ENCODE data around the gene CUX1. TPM values are rescaled to one million over a fixed set of nuclear protein-coding genes. Genes with fewer than 3 reads are reported as not detected.

The CUX1 gene
- total and polyA plus RNA-seq, 10 of the 15 experiments (the other 5 are each of a cell fraction or from before 2014, with no cell fraction given), result 6.1 to 48.6 (median 25.9) TPM

- no peak overlapping the region for H2AFZ ChIP-seq (ENCODE audit: control insufficient read depth, low read depth, low read length)
- ATAC-seq (no peak), FAIRE-seq (no peak), DNase-seq (ENCODE audit: low read depth, low spot score) (no peak)
- intact Hi-C loops (cut with micrococcal nuclease; ENCODE audit: unreplicated experiment) (no loop called here), in situ Hi-C loops (cut with MboI) (no loop called here)
- H3K9me3 ChIP-seq (replicated peaks; ENCODE audit: control insufficient read depth, insufficient read depth, low read length), result no peaks in the 10 kb centered on the region
- H4K20me1 ChIP-seq (ENCODE audit: control insufficient read depth, insufficient read depth), result no peaks in the 10 kb centered on the region; the same call in 1 of the 2 replicates
- peaks cover 2% of the 10 kb centered on the region; the same call in 1 of the 2 replicates for H3K79me2 ChIP-seq (ENCODE audit: control insufficient read depth, insufficient read depth, low read length)
- 93% methylated on average over 11 of the region's 11 CpGs for WGBS (ENCODE audit: insufficient coverage, insufficient replicate concordance, low lambda C conversion rate, missing lambda C conversion rate)
- BruUV-seq (replicated peaks), result no TSS peak
- H3K4me3 ChIP-seq, result no peak overlapping the region
- TF ChIP-seq ZNF24 (IDR thresholded peaks at IDR 0.05), result no peak
- TF ChIP-seq PAX8 (IDR thresholded peaks at IDR 0.05), result no peak
- TF ChIP-seq IKZF2 (IDR thresholded peaks at IDR 0.05), result no peak
- TF ChIP-seq RCOR1 (conservative IDR thresholded peaks at IDR 0.05; ENCODE audit: low read depth, low read length), result no peak
- TF ChIP-seq DPF2 (IDR thresholded peaks at IDR 0.05), result no peak
- no peak for TF ChIP-seq MEF2A (IDR thresholded peaks at IDR 0.05; ENCODE audit: insufficient read depth, low read depth, low read length)
- TF ChIP-seq ZNF592 (IDR thresholded peaks at IDR 0.05), result no peak
- TF ChIP-seq SMAD1 (IDR thresholded peaks at IDR 0.05; ENCODE audit: low read depth, partially characterized antibody), result no peak
- TF ChIP-seq IKZF1 (conservative IDR thresholded peaks at IDR 0.05), result no peak
- no peak for TF ChIP-seq MLLT1 (IDR thresholded peaks at IDR 0.05)
- no peak for TF ChIP-seq ZZZ3 (IDR thresholded peaks at IDR 0.05; ENCODE audit: control insufficient read depth, insufficient read length, low read depth)
- no peak for TF ChIP-seq KLF5 (IDR thresholded peaks at IDR 0.05; ENCODE audit: partially characterized antibody)
- TF ChIP-seq RELB (IDR thresholded peaks at IDR 0.05; ENCODE audit: low read depth), result no peak
- TF ChIP-seq CBFB (IDR thresholded peaks at IDR 0.05; ENCODE audit: low read depth), result no peak
- TF ChIP-seq LARP7 (IDR thresholded peaks at IDR 0.05), result no peak
- TF ChIP-seq NFXL1 (IDR thresholded peaks at IDR 0.05; ENCODE audit: borderline replicate concordance), result no peak
- TF ChIP-seq NKRF (conservative IDR thresholded peaks at IDR 0.05), result no peak
- no peak for TF ChIP-seq TAF1 (IDR thresholded peaks at IDR 0.05; ENCODE audit: borderline replicate concordance, low read depth, low read length)
- no peak overlapping the region for H3K27ac ChIP-seq (ENCODE audit: control insufficient read depth, insufficient read depth)
- H3K36me3 ChIP-seq (ENCODE audit: control insufficient read depth in 2 of 2, insufficient read depth in 2 of 2, low read length in 1 of 2), result peaks cover 4 to 9% of the 10 kb centered on the region in 2 experiments; a peak in 3 of 4 replicates
- RAD21 ChIA-PET (ENCODE audit: unreplicated experiment), result no interaction called here
- no peaks in the 10 kb centered on the region for H3K4me1 ChIP-seq (ENCODE audit: control insufficient read depth, insufficient read depth, low read length)
- H3K4me2 ChIP-seq (ENCODE audit: control insufficient read depth, insufficient read depth), result no peak overlapping the region
- CTCF ChIA-PET, result no interaction called here
- H3K27me3 ChIP-seq (replicated peaks in 1 of 2; ENCODE audit: control insufficient read depth in 2 of 2, insufficient read depth in 2 of 2, low read length in 1 of 2), result no peaks in the 10 kb centered on the region
- H3K9ac ChIP-seq (ENCODE audit: control insufficient read depth, insufficient read depth, low read length), result no peak overlapping the region
- POLR2A ChIA-PET, result no interaction called here
- SMC1A ChIA-PET (ENCODE audit: uncharacterized antibody, unreplicated experiment), result no interaction called here
Measured at GRCh38 chr7:101923602-101923985, 106.2 kb downstream of the CUX1 start.
